ENCODE data around the gene SMURF2.
"Not testable (repeated sequence)": the region's sequence is repeated elsewhere in the genome, so short reads cannot be mapped to it uniquely, and the experiment has no call there.

Gene SMURF2

DNA sequence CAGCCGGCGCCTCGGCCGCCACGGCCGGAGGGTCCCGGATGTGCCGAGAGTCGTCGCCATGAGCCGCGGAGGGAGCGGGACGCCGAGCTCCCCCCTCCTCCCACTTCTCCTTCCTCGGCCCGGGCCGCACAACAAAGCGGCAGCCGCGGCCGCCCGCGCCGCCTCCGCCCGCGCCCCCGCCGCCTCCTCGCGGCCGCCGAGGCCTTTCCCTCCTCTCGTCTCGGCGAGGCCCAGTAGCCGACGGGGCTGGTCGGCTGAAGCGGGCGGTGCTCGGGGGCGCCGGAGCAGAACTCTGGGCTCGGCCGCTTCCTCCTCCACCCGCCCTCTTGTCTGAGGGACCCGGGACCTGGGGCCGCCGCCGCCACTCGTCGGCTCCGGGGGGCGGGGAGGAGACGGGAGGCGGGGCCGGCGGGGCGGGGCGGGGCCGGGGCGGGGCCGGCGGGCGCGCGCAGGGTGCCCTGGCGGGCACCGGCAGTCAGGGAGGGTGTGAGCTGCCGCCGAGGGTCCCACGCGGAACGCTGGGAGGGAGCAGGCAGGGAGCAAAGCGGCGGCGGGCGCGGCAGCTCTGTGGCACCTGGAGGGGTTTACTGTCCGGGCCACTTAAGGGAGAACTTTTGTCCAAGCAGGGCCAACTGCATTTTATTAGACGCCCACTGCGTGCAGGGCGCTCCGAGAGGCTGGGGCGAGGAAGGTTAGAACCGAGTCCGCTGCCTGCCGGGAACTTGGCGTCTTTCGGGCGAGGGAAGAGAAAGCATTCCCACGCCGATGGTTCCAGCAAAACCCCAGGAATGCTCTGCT, at the start of gene SMURF2:
TSS of gene SMURF2 (minus strand) at position 332 of the 798 bp plus-strand sequence. CDS start 427 bp downstream, outside the sequence.
- DNase-seq = peak; percentile 79

DNA sequence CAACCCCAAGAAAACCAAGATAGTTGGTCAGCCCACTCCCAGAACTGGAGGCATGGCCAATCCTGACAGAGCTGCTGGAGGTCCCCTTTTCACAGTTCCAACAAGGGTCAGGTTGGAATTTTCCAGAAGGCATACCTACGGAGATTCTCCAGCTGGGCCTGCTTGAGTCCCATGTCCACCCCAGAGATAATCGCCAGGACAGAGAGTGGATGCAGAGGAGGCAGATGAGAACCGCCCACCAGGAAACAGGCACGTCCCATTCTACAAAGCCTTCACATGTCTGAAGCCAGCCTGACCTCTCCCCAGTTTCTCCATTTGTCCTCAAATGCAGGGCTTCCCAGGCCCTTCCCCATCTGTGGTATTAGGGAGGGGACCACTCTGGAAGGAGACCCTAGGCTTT, 47.4 kb upstream of the SMURF2 start:
- no peak for DNase-seq

DNA sequence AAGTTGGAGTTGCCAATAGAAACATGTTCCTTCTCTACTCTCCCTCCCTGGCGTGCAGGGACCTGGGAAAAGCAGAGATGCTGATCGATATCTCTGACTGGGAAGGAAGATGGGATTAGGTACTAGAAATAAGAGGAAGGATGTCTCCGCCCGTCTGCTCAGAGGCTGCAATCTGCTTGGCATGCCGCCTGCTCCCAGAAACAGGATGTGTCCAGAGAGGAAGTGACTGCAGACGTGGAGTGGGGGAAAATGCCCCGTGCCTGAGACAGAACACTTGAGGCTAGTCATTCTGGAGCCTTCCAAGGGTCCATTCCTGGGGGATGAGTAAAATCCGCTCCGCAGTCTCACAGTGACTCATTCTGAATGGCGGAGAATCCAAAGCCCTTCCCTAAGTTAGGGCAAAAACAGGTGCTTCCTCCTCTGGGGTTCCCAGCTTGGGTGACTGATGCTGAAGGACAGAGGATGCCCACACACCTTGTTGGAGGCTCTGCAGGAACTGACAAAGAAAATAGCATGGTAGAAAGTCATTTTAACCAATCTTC, 45.0 kb upstream of the SMURF2 start:
- no peak for DNase-seq

DNA sequence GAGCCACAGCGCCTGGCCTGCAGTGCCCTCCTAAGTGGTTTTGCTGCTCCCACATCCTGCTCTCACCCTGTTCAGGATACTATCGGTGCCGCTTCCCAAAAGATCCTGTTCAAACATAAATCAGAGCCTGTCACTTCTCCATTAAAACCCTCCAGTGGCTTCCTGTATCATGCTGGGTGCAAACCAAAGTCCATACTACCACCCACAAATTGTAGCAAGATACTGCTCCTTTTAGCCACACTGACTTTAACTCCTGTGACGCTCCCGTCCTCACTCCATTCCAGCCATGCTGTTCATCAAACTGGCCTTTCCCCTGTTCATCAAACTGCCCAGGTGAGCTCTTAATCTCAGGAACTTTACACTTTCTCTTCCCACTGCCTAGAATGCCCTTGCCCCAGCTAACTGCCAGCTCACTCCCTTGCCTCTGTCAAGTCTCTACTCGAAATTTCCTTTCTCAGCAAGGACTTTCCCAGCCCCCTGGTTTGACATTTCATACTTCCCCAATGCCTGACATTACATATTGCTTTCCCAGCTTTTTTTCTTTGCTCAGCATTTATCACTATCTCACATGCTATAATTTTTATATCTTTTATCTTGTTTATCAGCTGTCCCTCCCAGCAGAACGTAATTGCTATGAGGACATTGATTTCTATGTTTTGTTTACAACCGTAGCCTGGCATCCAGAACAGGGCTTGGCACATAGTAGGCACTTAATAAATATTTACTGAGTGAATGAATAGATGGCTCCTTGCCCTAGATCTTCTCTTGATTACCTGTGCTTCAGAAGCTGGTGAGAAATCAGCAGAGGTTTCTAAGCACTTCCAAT, 44.3 kb upstream of the SMURF2 start:
- DNase-seq = no peak

DNA sequence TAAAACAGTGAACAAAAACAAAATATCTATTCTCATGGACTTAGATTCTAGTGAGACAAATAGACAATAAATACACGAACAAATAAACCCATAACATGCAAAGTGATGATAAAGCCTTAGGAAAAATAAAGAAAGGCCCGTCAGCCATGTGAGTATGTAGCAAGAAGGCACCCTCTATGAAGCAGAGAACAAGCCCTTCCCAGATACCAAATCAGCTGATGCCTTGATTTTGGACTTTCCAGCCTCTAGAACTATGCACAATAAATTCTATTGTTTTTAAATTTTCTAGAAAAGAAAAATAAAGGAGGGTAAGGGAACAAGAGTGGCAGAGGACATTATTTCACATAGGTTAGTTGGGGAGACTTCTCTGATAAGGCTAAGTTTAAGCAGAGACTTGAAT, 40.7 kb upstream of the SMURF2 start:
- DNase-seq = no peak

DNA sequence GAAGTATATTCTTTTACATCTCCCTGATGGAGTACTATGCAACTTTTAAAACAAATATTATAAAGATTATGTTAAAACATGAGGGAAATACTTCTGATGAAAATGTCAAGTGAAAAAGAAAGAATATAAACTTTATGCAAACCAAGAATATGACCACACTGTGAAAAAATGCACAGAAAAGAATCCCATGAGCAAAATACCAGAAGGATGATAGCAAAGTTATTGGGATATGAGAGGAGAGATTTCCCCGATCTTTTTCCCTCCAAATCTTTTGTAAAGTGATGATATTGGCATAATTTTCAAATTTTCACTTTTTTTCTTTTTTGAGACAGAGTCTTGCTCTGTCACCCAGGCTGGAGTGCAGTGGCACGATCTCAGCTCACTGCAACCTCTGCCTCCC, 36.6 kb upstream of the SMURF2 start:
- no peak for DNase-seq

DNA sequence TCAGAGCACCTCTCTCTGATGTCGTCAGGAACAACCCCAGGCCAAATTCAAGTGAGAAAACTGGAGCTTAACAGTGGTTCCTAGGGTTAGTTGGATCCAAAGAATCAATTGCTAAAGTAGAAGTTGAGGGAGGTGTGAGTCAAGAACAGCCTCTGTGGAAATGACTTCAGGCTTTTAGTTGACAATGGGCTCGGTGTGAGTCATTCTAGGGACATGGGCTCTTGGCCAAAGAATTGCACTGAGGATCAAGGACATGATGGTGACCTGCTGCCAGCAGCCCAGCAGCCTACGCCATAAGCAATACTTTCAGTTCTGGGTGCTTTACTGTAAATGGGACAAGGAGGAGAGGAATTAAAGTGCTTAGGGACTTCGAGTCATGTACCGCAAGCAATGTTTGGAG, 32.1 kb upstream of the SMURF2 start:
- DNase-seq = peak; percentile 16

DNA sequence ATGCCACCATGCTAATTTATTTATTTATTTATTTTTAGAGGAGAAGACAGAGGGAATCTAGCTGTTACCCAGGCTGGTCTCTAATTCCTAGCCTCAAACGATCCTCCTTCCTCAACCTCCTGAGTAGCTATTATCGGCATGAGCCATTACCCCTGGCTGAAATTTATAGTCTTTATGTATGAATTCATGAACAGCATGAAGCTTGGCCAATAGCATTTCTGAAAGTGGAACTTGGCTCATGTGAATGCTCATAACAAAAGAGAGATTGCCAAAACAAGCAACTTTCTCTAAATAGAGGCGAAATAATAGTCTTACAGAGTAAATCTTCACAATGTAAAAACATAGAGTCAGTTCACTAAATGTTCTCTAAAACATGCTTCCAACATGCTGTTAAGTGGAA, 30.1 kb upstream of the SMURF2 start:
- no peak for DNase-seq

DNA sequence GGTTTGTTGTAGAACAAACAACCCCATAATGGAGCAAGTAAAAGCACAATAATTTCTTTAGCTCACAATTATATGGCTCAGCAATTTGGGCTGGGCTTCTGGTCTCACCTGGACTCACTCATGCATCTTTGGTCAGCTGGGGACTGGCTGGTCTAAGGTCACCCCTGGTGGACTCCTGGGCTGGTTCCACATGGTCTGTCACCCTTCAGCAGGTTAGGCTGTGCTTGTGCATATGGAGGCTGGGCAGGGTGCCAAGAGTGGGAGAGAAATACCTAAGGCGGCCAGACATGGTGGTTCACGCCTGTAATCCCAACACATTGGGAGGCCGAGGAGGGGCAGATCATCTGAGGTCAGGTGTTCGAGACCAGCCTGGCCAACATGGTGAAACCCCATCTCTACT, 27.0 kb upstream of the SMURF2 start:
- DNase-seq = no peak

DNA sequence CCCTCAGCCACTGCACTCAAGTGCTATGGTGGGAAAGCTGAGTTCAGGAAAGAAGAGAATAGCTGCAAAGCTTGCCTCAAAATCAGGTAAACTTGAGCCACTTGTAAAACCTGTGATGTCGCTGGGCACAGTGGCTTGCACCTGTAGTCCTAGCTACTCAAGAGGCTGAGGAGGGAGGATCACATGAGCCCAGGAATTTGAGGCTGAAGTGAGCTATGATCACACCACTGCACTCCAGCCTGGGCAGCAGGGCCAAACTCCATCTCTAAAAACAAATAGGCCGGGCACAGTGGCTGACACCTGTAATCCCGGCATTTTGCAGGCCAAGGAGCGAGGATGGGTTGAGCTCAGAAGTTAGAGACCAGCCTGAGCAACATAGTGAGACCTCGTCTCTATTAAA, 26.4 kb upstream of the SMURF2 start:
- no peak for DNase-seq

DNA sequence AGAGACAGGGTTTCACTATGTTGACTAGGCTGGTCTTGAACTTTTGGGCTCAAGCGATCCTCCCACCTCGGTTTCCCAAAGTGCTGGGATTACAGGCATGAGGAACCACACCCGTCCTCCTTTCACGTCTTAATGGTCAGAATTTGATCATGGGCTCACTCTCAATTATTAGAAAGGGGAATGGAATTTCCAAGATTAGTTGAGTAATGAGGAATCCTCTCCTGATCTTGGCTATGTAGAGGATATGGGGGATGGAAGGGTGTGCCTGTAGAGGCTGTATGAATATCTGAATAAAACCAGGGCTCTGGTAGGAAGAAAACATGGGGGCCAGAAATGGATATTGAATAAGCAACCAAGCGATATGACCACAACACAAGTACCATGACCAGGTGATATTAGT, 25.9 kb upstream of the SMURF2 start:
- DNase-seq = no peak

DNA sequence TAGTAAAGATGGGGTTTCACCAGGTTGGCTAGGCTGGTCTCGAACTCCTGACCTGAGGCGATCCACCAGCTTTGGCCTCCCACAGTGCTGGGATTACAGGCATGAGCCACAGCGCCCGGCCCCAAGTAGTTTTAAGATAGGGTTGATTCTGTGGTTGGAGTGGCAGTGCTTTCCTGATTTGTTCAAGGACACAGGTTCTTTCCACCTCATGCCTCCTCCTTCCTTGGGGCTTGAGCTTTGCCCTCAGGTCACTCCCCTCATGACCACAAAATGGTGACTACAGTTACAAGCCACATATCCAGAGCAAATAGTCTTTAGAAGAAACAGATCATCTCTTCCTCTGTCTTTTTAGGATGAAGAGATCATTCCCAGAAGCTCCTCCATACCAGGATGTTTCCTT, 25.3 kb upstream of the SMURF2 start:
- DNase-seq = no peak

DNA sequence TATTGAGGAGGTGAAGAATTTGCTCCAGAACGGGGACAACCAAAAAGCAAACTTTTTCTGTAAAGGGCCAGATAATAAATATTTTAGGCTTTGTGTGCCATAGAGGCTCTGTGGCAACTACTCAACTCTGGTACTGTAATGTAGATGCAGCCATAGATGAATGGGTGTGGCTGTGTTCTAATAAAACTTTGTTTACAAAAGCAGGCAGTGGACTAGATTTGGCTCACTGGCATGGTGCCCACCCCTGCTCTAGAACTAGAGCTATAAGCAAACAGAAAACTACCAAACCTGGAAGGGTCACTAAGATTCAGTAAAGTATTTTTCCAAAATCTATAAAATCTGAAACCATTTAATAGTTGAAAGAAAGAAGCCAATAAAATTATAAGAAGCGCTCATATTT, 24.6 kb upstream of the SMURF2 start:
- no peak for DNase-seq

DNA sequence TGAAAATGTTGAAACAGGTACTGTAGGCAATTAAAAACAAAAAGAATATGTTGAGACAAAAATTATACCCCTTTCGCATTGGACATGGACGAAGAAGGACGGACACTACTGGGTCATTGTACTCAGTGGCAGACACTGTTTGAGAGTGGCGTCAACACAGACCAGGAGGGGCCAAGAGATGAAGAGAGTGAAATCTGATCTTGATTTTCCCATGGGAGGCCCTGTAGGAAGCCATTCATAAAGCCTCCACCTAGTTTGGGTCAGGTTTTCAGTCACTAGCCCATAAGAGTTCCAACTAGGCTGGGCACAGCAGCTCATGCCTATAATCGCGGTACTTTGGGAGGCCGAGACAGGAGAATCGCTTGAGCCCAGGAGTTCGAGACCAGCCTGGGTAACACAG, 23.6 kb upstream of the SMURF2 start:
- no peak for DNase-seq

DNA sequence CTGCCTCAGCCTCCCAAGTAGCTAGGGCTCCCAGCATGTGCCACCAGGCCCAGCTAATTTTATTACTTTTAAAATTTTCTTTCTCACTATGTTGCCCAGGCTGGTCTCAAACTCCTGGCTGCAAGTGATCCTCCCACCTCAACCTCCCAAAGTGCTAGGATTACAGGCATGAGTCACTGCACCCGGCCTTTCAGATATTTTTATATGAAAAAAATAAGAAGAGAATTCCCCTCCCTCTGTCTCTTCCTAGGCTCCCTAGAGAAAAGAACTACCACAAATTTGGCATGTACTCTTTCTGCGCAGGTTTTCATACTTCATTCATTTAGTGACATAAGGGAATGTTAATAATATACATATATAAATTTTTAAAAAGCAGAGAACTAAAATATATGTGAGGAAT, 21.7 kb upstream of the SMURF2 start:
- DNase-seq = no peak

DNA sequence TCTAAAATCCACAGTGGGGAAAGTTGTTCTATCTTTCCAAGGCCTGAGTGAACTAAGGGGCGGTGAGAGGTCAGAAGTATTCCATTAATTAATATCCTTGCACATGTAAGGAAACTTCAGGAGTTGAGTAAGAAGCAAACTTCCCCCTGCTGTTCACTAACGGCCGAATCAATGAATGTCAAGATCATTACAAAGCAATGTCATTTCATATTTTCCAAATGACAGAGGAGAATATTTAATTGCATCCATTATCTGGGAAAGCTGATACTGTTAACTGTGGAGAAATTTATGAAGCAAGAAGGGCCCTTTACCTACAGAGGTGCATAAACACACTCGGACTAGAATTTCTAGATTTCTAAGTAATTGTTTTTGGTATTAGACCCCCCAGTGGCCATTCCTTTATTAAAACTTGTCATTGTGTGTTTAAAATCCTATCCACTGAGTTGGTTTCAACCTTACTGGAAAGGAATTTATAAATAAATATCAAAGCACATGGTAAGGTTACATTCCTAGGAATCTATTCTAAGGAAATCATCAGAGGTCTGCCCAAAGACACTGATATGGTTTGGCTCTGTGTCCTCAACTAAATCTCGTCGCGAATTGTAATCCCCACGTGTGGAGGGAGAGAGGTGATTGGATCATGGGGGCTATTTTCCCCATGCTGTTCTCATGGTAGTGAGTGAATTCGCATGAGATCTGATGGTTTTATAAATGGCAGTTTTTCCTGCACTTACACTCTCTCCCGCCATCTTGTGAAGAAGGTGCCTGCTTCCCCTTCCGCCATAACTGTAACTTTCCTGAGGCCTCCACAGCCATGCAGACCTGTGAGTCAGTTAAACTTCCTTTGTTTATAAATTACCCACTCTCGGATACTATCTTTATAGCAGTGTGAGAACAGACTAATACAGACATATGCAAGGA, 20.4 kb upstream of the SMURF2 start:
- no peak for DNase-seq

DNA sequence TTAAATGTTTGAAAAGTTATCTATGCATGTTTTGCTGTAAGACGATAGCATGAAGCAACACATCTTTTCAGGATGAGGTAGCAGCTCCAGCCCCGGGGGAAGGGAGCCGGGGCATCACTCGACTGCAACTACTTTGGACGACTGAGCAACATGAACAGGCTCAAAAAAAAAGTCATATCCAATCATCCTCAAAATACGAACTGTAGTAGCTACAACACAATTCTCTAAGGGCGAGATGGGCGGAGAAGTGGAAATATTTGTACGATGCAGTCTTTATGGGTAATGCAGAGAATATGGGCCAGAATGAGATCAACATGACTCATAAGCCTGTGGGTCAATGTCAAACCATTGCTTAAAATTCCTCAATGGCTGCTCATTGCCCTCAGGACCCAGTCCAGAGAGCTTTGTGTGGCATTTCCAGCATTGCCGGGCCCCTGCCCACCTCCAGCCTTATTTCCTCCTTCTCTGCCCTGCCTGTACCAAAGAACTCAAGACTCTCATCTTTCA, 17.7 kb upstream of the SMURF2 start:
- DNase-seq = no peak

DNA sequence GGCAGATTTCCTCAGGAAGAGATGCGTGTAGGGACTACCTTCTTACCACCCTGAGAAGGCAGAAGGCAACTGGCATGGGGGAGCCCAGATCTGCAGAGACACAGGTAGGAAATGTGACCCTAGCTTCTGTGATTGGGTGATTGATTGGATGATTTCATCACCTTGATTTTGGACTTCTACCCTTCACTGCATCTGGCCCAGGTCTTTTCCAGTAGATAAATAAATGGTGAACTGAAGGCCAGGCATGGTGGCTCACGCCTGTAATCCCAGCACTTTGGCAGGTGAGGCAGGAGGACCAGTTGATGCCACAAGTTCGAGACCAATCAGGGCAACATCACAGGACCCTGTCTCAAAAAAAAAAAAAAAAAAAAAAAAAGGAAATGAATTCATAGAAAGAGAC, 14.7 kb upstream of the SMURF2 start:
- no peak for DNase-seq

DNA sequence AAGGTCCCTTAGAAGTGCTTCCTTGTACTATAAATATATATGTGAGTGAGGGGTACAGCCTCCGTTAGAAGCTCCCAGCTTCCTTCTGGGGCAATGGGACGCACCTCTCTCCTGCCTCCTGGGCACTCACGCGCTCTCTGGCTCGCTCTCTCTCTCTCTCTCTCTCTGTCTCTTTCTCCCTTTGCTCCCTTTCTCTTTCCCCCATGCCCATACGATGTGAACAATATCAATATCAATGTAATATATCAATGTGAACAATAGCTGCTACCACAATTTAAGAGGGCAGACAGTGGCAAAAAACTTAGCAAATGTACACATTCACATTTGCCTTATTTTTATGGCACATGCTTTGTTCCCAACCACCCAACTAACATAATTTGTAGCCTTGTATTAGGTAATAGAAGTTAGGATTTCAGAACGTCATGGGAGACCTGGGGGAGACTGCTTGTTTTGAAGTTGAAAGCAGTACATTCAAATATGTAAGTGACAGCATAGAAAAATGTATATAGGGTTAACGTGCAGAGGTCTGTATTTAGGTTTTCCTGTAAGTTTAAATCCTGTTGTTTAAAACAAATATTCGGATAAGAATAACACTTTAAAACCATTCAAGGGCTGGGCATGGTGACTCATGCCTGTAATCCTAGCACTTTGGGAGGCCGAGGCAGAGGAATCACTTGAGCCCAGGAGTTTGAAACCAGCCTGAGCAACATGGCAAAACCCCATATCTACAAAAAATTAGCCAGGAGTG, 8.9 kb upstream of the SMURF2 start:
- not testable (repeated sequence) for DNase-seq

DNA sequence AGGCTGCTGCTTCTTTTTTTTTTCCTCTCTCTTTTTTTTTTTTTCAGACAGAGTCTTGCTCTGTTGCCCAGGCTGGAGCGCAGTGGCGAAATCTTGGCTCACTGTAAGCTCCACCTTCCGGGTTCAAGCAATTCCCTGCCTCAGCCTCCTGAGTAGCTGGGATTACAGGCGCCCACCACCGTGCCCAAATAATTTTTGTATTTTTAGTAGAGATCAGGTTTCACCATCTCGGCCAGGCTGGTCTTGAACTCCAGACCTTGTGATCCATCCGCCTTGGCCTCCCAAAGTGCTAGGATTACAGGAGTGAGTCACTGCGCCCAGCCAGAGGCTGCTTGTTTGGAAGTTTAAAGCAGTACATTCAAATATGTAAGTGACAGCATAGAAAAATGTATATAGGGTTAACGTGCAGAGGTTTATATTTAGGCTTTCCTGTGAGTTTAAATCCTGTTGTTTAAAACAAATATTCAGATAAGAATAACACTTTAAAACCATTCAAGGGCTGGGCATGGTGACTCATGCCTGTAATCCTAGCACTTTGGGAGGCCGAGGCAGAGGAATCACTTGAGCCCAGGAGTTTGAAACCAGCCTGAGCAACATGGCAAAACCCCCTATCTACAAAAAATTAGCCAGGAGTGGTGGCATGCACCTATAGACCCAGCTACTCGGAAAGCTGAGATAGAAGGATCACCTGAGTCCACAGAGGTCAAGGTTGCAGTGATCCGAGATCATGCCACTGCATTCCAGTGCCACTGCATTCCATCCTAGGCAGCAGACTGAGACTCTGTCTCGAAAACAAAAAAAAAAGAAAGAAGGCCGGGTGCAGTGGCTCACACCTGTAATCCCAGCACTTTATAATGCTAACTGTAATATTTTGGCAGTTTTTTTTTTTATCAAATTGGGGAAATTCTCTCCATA, 6.0 kb upstream of the SMURF2 start:
- DNase-seq = not testable (repeated sequence)
